GM18519 (cell line): ENCODE results near the gene NEAT1.

ENCODE experiments used
- ATAC-seq: cut with Tn5 transposase; IDR thresholded peaks from one replicate; pipeline ENCODE4 v1.9.1; 2021; ENCODE audit warnings: mild to moderate bottlenecking, moderate library complexity; ENCODE audit not compliant: unreplicated experiment, low FRiP score

NEAT1 gene

GRCh38 chr11:65388731-65389130 is 33.9 kb upstream of the NEAT1 start:
- no peak for ATAC-seq

GRCh38 chr11:65389294-65389980 is 33.2 kb upstream of the NEAT1 start:
- ATAC-seq: no peak

- ATAC-seq: no peak
These were observed 32.3 kb upstream of the NEAT1 start for GRCh38 chr11:65390099-65390941.

GRCh38 chr11:65390996-65391395 is 31.6 kb upstream of the NEAT1 start:
- no peak for ATAC-seq

GRCh38 chr11:65392186-65392829 is 30.3 kb upstream of the NEAT1 start:
- no peak for ATAC-seq

GRCh38 chr11:65392899-65393298 is 29.7 kb upstream of the NEAT1 start:
- ATAC-seq: no peak

GRCh38 chr11:65393513-65394079 is 29.0 kb upstream of the NEAT1 start:
- ATAC-seq: no peak

- ATAC-seq: no peak
These were observed 28.5 kb upstream of the NEAT1 start for GRCh38 chr11:65394125-65394536.

GRCh38 chr11:65395961-65396530 is 26.6 kb upstream of the NEAT1 start:
- no peak for ATAC-seq

GRCh38 chr11:65396769-65397745 is 25.5 kb upstream of the NEAT1 start:
- no peak for ATAC-seq

- no peak for ATAC-seq
These were observed 24.2 kb upstream of the NEAT1 start for GRCh38 chr11:65398362-65398910.

- ATAC-seq: no peak
These were observed 23.3 kb upstream of the NEAT1 start for GRCh38 chr11:65399249-65399648.

- ATAC-seq: no peak
These were observed 22.8 kb upstream of the NEAT1 start for GRCh38 chr11:65399845-65400244.

- no peak for ATAC-seq
These were observed 22.1 kb upstream of the NEAT1 start for GRCh38 chr11:65400307-65401072.

GRCh38 chr11:65401073-65401802 is 21.4 kb upstream of the NEAT1 start:
- no peak for ATAC-seq

- no peak for ATAC-seq
These were observed 20.8 kb upstream of the NEAT1 start for GRCh38 chr11:65401803-65402248.

GRCh38 chr11:65402790-65403189 is 19.8 kb upstream of the NEAT1 start:
- ATAC-seq: no peak

GRCh38 chr11:65403607-65404121 is 18.9 kb upstream of the NEAT1 start:
- ATAC-seq: no peak
